HG03378 (cell line): ENCODE data around the gene PRKCI.
"Not testable (repeated sequence)": the region's sequence is repeated elsewhere in the genome, so short reads cannot be mapped to it uniquely, and the experiment has no call there.

ENCODE experiments used
- ATAC-seq: cut with Tn5 transposase; IDR thresholded peaks from one replicate; pipeline ENCODE4 v1.9.1; 2021; ENCODE audit warnings: mild to moderate bottlenecking, moderate library complexity; ENCODE audit not compliant: unreplicated experiment

The PRKCI gene

DNA sequence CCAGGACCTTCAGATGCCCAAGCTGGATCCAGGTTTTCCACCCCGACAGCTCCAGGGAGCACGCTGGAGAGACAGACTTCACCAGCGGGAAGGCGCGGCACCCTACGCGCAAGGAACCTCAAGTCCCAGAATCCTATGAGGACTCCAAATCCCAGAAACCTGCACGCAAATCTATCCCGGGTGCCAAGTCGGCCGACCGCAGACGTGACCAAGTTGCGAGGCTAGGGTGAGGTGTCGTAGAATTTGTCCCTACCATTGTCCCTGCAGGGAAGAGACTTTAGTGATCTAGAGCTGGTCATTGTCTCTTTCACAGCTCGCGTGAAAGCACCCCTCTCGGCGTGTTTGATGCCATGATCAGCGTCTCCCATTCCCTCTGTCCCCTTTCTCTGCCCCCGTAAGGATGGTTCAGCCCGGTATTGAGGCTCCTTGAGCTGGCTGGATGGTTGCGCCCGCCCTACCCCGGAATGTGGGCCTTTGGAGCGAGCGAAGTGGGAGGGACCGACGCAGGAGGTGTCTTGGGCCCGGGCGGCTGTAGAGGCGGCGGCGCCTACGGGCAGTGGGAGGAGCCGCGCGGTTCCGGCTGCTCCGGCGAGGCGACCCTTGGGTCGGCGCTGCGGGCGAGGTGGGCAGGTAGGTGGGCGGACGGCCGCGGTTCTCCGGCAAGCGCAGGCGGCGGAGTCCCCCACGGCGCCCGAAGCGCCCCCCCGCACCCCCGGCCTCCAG is at the start of gene PRKCI:
PRKCI (plus strand) TSS at position 501 of the 723 bp plus-strand sequence. CDS start 246 bp downstream, outside the sequence.
- ATAC-seq, result peak; percentile 93

DNA sequence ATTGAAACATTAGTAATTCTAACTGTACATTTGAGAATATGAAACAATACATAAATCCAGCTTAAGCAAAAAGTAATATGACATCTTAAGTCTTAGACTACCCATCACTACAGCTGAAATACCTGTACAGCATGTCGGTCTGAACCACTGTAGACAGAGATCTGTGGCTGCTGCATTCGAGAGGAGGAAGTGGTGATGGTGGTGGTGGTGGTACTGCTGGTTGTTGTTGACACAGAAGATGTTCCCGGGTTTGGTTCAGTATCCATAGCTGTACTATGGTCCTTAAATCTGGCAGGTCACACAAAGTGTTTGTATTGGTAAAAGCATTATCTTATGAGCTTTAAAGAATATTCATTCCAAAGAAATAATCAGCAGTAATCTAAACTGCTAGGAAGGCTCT is 43.6 kb upstream of the PRKCI start:
- ATAC-seq, result peak; percentile 25

DNA sequence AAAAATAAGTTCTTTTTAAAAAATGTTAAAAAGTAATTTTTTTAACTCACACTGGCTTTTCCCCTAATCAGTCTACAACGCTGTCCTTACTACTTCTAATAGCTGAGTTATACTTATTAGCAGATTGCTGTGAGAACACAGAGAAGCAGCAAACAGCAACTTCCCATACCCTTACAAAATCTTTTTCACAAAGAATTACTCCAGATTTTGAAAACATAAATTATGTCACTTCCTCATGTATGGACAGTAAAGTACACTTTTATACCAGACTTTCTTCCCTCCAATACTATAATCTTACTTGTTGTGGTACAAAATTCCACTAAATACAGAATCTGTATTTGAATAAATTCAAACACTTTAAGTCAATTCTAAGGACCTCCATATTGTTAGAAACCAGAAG is 42.8 kb upstream of the PRKCI start:
- no peak for ATAC-seq

DNA sequence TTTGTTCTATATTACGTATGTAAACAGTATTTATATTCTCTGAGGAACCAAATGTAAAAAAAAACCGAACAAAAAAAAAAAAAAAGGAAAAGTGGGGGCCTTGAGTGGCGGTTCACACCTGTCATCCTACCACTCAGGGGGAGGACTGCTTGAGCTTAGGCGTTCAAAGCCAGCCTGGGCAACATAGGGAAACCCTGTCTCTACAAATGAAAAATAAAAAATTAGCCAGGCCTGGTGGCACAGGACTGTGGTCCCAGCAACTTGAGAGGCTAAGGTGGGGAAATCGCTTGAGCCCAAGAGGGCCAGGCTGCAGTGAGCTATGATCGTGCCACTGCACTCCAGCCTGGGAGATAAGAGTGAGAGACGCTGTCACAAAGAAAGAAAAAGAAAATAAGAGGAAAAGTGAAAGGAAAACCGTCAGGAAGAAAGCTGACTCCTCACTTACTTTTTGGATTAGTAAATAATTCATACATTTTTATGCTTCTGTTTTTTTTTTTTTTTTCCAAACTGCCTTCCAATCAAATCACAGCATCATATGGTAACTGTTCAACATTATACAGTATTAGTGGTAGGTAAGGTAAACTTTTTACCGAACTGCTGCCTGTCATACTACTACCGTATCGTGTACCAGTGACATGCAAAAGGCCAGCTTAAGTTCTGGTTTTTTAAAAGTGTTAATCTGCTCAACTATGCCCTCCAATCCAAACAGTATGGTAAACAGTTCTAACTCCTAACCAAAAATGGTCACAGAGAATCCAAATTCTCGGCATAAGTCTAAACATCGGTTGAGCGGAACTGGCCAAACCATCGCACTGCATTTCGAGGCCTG is 41.9 kb upstream of the PRKCI start:
- peak; percentile 35 for ATAC-seq

DNA sequence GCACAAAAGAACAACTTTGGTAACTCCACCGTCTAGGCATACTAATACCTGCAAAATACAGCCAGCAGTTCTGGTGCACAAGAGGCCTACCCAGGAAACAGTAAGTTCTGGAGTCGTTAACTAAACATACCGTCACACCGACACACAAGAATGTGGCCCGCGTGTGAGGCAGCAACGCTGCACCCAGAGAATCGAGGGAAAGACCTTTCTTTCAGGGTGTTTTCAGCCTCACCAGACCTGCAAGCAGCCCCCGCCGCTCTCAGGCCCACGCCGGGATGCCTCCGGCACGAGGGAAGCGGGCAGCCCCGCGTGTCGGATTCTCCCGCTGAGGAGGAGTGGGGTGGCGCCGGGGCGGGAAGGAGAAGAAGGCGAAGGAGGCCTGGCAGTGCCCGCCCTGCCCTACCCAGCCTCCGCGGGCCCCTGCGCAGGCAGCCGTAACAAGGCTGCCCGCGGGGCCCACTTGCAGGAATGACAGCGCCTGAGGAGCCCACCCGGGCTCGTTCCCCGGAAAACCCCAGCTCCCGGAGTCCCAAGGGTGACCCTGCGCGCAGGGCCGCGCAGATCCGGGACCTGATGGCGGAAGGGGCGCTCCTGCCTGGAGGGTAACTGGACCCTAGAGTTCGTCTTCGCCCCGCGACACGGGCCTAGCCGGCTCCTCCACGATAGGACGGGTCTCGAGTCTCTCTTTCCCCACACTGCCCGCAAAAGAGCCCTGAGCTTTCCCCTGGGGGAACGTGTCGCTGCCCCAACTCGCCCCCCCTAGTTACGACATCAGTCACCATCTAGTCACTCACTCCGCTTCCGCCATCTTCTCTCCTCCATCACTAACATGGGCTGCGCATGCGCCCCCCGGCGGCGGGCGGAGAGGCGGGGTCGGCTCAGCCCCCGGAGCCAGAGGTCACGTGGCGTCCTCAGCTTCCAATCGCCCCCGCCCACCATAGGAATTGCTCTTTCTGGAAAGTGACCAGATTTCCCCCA is 41.0 kb upstream of the PRKCI start, which contains the start of gene PHC3:
PHC3 (minus strand) TSS at position 826 of the 978 bp plus-strand sequence; CDS start at position 808, 18 bp downstream.
- ATAC-seq, result peak; percentile 75

DNA sequence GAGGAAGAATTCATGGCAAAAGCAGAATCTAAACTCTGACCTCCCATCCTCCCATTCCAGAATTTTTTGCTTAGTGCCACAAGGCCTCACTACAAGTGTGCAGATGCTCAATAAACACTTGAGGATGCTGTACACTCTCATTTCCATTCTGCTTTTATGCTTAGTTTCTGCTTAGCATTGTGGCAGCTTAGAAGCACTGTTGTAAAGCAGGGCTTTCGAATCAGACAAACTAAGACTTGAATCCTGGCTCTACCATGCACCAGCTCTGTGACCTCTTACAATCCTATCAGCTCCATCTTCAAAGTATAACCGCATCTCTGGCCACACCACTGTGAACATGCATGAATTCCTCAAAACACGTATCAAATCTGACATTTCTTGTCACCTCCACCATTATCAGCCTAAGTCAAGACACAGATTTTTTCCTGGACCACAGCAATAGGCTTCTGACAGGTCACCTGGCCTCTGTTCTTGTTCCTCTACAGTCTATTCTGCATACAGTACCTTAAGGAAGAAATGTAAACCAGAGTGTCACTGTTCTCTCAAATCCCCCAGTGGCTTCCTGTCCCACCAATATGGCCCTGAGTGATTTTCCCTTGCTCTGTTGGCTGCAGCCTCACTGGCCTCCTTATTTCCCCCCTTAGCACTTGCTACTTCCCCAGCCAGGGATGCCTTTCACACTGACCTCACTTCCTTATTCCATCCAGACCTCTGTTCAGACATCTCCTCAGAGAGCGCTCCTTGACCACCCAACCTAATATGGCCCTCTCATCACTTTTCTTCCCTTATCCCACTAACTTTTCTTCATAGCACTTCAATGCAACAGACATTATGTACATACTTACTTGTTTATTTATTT is 32.6 kb upstream of the PRKCI start:
- ATAC-seq, result peak; percentile 9

DNA sequence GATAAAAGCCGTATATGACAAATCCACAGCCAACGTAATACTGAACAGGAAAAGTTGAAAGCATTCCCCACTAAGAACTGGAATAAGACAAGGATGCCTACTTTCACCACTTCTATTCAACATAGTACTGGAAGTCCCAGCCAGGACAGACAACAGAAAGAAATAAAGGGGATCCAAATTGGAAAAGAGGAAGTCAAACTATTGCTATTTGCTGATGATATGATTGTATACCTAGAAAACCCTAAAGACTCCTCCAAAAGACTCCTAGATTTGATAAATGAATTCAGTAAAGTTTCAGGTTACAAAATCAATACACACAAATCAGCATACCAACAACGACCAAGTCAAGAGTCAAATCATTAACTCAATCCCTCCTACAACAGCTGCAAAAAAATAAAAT is 26.5 kb upstream of the PRKCI start:
- not testable (repeated sequence) for ATAC-seq

DNA sequence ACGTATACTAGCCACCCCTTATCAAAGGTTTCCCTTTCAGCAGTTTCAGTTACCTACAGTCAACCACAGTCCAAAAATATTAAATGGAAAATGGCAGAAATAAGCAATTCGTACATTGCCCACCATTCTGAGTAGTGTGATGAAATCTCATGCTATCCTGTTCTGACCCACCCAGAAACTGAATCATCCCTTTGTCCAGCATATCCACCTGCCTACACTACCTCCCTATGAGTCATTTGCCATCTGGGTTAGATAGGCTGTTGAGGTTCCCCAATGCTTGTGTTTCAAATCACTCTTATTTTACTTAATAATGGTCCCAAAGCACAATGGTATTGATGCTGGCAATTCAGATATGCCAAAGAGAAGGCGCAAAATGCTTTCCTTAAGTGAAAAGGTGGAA is 25.4 kb upstream of the PRKCI start:
- no peak for ATAC-seq

DNA sequence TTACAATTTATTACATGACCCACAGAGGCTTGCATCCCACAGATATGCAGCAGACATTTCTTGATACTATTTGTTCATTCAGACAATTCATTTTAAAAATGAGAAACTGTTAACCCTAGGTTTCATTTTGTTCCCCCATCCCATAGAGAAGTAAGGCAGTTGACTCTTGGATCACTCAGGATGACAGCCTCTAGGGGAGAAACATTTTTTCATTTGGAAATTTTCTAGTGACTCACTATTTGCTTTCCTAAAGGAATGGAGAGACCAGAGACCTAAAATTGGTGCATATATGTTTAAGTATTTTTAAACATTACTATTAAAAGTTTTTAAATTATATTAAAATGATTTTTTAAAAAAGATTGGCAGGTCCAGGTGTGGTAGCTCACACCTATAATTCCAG is 21.2 kb upstream of the PRKCI start:
- no peak for ATAC-seq

DNA sequence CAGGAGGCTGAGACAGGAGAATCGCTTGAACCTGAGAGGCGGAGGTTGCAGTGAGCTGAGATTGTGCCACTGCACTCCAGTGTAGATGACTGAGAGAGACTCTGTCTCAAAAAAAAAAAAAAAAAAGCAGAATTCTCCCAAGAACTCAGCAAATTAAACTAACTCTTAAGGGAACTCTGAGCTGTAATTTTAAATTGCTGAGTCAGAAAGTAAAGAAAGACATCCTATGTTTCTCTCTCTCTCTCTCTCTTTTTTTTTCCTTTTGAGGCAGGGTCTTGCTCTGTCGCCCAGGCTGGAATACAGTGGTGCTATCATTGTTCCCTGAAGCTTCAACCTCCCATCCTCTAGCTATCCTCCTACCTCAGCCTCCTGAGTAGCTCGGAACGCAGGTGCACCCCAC is 20.7 kb upstream of the PRKCI start:
- no peak for ATAC-seq

DNA sequence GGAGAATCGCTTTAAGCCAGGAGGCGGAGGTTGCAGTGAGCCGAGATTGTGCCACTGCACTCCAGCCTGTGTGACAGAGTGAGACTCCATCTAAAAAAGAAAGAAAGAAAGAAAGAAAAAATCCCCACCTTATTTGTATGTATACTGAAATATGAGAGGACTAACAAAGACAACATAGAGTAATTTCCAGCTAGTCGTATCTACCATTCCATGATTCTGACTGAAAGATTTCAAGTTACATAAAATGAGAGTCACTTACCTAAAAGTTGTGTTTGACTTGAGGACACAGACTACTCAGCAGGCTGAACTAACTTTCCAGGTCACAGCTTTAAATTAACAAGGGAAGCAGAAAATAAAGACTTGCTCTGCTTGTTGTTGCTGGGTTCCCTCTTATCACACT is 18.8 kb upstream of the PRKCI start:
- no peak for ATAC-seq

DNA sequence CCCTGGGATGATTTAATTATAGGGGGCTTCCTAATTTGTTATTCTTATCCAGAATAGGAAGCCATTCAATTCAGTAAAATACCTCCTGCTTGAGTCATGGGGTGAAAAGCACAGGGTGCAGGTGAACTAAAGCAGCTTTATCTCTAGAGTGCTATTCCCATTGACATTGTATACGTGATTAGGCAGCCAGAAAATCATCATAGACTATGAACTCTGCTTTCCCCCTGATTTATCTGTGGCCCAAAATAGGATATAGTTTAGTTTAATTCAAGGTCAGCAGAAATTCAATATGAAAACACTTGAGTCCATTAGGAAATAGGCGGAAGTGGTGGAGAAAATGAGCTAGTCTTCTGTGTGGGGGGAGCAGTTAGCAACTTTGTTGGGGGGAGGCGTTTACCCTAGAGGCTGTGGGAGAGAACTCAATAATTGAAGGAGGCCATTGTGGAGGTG is 18.2 kb upstream of the PRKCI start:
- ATAC-seq, result no peak

DNA sequence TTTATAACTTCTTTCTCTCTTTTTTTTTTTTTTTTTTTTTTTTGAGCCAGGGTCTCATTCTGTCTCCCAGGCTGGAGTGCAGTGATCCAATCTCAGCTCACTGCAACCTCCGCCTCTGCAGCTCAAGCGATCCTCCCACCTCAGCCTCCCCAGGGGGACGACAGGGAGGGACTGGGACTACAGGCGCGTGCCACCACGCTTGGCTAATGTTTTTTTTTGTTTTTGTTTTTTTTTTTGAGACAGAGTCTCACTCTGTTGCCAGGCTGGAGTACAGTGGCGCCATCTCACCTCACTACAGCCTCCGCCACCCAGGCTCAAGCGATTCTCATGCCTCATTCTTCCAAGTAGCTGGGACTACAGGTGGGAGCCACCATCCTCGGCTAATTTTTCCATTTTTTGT is 17.7 kb upstream of the PRKCI start:
- no peak for ATAC-seq

DNA sequence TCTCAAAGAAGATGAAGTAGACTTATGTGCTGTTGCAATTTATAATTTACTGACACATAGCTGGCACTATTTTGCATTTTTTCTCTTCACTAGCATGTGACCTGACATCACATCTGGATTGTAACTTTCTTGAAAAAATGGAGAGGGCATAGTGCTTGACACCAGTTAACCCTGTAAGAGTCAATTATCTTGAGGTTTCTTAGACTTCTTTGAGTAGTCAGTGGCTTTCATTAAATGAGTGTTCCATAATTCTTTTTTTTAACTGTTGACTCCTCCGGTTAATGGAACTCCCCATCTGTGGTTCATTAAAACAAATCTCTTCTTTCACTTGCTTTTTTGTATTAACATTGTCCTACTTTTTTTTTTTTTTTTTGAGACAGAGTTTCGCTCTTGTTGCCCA is 16.9 kb upstream of the PRKCI start:
- no peak for ATAC-seq

DNA sequence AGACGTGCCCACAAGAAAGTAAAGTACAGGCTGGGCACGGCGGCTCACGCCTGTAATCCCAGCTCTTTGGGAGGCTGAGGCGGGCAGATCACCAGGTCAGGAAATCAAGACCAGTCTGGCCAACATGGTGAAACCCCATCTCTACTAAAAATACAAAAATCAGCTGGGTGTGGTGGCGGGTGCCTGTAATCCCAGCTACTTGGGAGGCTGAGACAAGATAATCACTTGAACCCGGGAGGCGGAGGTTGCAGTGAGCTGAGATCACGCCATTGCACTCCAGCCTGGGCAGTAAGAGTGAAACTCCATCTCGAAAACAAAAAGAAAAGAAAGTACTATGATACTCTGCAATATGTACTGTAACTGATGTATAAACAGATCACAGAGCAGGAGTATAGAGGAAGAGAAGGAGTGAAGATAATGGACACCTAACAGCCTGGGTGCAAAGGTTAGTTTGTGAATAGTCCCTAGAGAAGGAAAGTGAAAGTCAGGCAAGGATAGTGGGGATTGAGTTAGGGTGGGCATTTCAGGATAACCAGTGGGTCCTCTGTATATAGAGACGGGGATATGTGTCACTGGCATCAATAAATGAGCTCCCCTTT is 16.0 kb upstream of the PRKCI start:
- not testable (repeated sequence) for ATAC-seq

DNA sequence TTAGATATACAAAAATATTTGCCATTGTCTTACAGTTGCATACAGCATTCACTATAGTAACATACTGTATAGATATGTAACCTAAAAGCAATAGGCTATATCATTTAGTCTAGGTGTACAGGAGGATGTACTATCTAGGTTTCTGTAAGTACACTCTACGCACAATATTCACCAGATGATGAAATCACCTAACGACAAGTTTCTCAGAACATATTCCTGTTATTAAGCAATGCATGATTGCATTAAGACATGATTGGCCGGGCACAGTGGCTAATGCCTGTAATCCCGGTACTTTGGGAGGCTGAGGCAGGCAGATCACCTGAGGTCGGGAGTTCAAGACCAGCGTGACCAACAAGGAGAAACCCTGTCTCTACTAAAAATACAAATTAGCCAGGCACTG is 14.5 kb upstream of the PRKCI start:
- no peak for ATAC-seq

DNA sequence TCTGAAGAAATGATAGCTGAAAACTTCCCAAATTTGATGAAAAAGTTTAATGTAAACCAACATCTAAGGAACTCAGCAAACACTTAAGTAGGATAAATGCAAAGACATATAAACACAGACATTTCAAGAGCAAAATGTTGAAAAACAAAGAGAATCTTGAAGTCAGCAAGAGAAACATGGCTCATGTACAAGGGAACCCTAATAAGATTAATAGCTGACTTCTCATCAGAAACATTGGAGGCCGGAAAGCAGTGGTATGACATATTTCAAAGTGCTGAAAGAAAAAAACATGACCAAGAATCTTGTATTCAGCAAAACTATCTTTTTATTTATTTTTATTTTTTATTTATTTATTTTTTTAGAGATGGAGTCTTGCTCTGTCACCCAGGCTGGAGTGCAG is 10.6 kb upstream of the PRKCI start:
- no peak for ATAC-seq

DNA sequence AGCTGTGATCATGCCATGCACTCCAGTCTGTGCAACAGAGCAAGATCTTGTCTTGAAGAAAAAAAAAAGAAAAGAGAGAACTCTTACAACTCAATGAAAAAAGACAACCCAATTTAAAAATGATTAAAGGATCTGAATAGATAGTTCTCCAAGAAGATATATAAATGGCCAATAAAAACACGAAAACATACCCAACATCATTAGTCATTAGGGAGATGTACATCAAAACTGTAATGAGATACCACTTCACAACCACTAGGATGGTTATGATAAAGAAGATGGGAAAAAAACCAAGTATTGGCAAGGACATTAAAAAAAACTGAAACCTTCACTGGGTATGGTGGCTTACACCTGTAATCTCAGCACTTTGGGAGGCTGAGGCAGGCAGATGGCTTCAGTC is 2.4 kb upstream of the PRKCI start:
- no peak for ATAC-seq

DNA sequence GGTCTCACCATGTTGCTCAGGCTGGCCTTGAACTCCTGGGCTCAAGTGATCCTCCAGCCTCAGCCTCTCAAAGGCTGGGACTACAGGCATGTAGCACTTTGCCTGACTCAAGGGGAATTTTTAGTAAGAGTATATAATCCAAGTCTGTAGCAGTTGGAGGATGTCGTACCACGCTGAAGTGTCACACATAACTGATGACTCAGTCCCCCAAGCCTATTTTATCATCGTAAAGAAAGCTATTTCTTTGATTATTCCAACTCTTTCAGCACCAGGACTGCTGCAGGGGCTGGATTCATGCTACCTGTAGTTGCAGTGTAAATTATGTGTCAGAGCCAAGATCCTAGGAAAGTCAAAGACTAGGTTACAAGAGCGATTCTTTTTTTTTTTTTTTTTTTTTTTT is 1.4 kb upstream of the PRKCI start:
- ATAC-seq, result no peak
